ENCODE data around the gene SP140. TPM values are rescaled to one million over a fixed set of nuclear protein-coding genes. Genes with fewer than 3 reads are reported as not detected.

The SP140 gene
- total RNA-seq, 1 donor from 2014 or later, result 4.6 TPM

DNA sequence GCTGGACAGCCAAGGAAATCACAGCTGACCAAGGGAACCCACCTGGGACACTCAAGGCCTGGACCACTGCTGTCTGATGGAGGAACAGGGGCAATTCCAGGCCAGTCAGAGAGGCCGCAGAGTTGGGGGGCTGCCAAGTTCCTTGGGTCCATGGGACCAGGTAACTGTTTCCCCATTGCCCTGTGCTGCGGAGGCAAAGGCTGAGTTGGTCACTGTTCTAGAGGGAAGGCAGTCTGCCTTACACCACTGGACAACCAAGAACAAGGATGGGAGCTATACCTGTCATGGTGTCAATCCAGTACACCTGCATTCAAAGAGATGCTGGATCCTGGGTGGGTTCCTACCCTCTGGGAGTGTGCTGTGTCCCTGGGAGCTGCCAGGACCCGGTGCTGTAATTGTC, 91.8 kb downstream of the SP140 start:
- DNase-seq (ENCODE audit: low read depth), result no peak
- H3K4me3 ChIP-seq (ENCODE audit: low read depth, low read length), result no peak overlapping the region
- TF ChIP-seq, protein P1, sequence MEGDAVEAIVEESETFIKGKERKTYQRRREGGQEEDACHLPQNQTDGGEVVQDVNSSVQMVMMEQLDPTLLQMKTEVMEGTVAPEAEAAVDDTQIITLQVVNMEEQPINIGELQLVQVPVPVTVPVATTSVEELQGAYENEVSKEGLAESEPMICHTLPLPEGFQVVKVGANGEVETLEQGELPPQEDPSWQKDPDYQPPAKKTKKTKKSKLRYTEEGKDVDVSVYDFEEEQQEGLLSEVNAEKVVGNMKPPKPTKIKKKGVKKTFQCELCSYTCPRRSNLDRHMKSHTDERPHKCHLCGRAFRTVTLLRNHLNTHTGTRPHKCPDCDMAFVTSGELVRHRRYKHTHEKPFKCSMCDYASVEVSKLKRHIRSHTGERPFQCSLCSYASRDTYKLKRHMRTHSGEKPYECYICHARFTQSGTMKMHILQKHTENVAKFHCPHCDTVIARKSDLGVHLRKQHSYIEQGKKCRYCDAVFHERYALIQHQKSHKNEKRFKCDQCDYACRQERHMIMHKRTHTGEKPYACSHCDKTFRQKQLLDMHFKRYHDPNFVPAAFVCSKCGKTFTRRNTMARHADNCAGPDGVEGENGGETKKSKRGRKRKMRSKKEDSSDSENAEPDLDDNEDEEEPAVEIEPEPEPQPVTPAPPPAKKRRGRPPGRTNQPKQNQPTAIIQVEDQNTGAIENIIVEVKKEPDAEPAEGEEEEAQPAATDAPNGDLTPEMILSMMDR (conservative IDR thresholded peaks at IDR 0.05; ENCODE audit: low read depth, low read length), result no peak

GRCh38 chr2:230318190-230319121, 92.9 kb downstream of the SP140 start:
- TF ChIP-seq, protein P1 (conservative IDR thresholded peaks at IDR 0.05; ENCODE audit: low read depth, low read length), result no peak
- H3K4me3 ChIP-seq (ENCODE audit: low read depth, low read length), result no peak overlapping the region
- DNase-seq (ENCODE audit: low read depth), result no peak

- no peak for DNase-seq (ENCODE audit: low read depth)
- TF ChIP-seq, protein P1 (conservative IDR thresholded peaks at IDR 0.05; ENCODE audit: low read depth, low read length), result no peak
- H3K4me3 ChIP-seq (ENCODE audit: low read depth, low read length), result no peak overlapping the region
Measured at GRCh38 chr2:230319211-230319862, 93.8 kb downstream of the SP140 start.

DNA sequence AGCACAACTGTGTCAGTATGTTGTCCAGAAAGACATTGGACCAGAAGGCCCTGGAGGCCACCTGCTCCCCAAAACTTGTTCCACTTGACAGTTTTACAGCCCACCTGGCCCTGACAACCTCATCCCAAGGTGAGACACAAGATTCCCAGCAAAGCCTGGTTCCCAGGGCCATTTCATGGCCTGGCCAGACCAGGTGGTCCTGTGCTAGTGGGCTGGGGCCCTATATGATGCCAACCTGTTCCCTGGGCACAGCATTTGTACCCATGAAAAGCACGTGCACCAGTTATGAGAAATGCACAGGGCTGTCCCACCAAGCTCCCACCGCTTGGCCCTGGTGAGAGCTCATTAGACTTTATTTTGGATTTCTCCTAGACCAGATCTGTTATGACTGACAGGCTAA, 95.5 kb downstream of the SP140 start:
- TF ChIP-seq, protein P1 (conservative IDR thresholded peaks at IDR 0.05; ENCODE audit: low read depth, low read length), result no peak
- DNase-seq (ENCODE audit: low read depth), result no peak
- H3K4me3 ChIP-seq (ENCODE audit: low read depth, low read length), result no peak overlapping the region

DNA sequence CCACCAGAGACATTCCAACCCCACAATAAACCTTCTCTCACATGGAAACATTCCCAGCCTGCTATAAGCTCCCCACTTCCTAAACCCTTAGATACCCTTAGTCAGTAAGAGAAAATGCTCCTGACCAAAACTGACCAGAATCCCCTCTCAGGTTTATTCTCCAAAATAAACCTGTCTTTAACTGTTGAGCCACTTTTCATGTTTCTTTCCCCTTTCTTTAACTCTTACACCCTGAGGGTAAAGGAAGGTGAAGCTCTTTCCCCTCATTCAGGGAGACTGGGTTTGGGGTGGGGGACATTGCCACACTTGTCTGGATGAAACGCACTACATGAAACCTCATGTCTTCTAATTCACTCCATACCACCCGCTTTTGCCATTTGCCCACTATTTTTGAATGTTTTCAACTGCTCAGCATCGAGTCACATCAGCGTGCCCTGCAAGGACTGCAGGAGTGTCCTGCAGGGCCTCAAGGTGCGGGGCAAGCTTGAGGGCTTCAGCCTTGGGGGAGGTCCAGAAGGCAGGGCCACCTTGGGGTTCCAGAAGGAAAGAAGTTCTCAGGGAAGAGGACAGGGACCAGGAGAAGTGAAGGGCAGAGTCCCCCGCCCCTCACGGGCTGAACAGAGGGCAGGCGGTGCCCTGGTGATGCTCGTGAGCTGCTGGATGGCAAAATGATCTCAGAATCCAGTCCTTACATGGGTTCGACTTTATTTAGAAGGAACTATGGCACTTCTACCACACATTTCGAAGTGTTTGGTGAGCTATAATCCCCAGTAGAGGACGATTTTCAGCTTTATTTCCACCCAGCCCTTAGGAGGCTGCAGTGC, 97.2 kb downstream of the SP140 start:
- TF ChIP-seq, protein P1 (conservative IDR thresholded peaks at IDR 0.05; ENCODE audit: low read depth, low read length), result no peak
- DNase-seq (ENCODE audit: low read depth), result no peak
- no peak overlapping the region for H3K4me3 ChIP-seq (ENCODE audit: low read depth, low read length)

- DNase-seq (ENCODE audit: low read depth), result no peak
- TF ChIP-seq, protein P1 (conservative IDR thresholded peaks at IDR 0.05; ENCODE audit: low read depth, low read length), result peak; percentile 34
- no peak overlapping the region for H3K4me3 ChIP-seq (ENCODE audit: low read depth, low read length)
Measured at GRCh38 chr2:230323385-230324106, 98.0 kb downstream of the SP140 start.

All from epithelial cell of proximal tubule (primary cell).